Keratinocyte (primary cell): ENCODE results near the gene CDH16. TPM values are rescaled to one million over a fixed set of nuclear protein-coding genes. Genes with fewer than 3 reads are reported as not detected.

Experiments
- DNase-seq: peaks from one replicate; pipeline ENCODE4 v3.0.0-alpha.2; 2011; ENCODE audit warnings: low read depth, missing footprints, low spot score
- FAIRE-seq: peaks from 2 replicates; lab custom pipeline; 2011; peaks lifted over from hg19 to GRCh38; lab: Jason Lieb, UNC
- H2AFZ ChIP-seq: 2 replicates; pipeline ENCODE4 v1.6.0; 2012; ENCODE audit warnings: low read length, control low read depth, inconsistent platforms; ENCODE audit not compliant: control insufficient read depth
- H3K27ac ChIP-seq: 2 replicates; pipeline ENCODE4 v1.5.1; 2011; ENCODE audit warnings: low read length; ENCODE audit not compliant: control insufficient read depth, insufficient read depth
- H3K27me3 ChIP-seq: 3 replicates; pipeline ENCODE4 v1.6.0; 2011; ENCODE audit warnings: low read length; ENCODE audit not compliant: control insufficient read depth, insufficient read depth; ENCODE audit errors: extremely low read depth
- H3K36me3 ChIP-seq, 2 experiments: 2 replicates in 1 of 2; 3 replicates in 1 of 2; pipeline ENCODE4 v1.5.1; 2011; ENCODE audit warnings: low read length in 2 of 2, mild to moderate bottlenecking in 1 of 2; ENCODE audit not compliant: control insufficient read depth in 2 of 2, insufficient read depth in 2 of 2; ENCODE audit errors: extremely low read depth in 1 of 2
- H3K4me1 ChIP-seq: 3 replicates; pipeline ENCODE4 v1.5.1; 2011; ENCODE audit warnings: low read length; ENCODE audit not compliant: control insufficient read depth, insufficient read depth; ENCODE audit errors: extremely low read depth
- H3K4me2 ChIP-seq: 3 replicates; pipeline ENCODE4 v1.6.0; 2011; ENCODE audit warnings: low read depth, low read length; ENCODE audit not compliant: control insufficient read depth, insufficient read depth; ENCODE audit errors: extremely low read depth
- H3K4me3 ChIP-seq, 3 experiments: fragments of 200-600 bp in 1 of 3; sonication (generic) in 1 of 3; 2 replicates in 2 of 3; 3 replicates in 1 of 3; pipeline ENCODE4 v1.5.1; 2011 to 2016; ENCODE audit warnings: low read length in 3 of 3, mild to moderate bottlenecking in 3 of 3, control low read depth in 2 of 3, inconsistent platforms in 1 of 3, low read depth in 1 of 3, mixed read lengths in 1 of 3, mixed run types in 1 of 3, moderate library complexity in 1 of 3; ENCODE audit not compliant: control insufficient read depth in 2 of 3, insufficient read depth in 2 of 3; ENCODE audit errors: extremely low read depth in 1 of 3
- H3K79me2 ChIP-seq: 2 replicates; pipeline ENCODE4 v1.6.0; 2012; ENCODE audit warnings: low read length; ENCODE audit not compliant: control insufficient read depth, insufficient read depth
- H3K9ac ChIP-seq: 3 replicates; pipeline ENCODE4 v1.6.0; 2011; ENCODE audit warnings: low read length; ENCODE audit not compliant: control insufficient read depth, insufficient read depth; ENCODE audit errors: extremely low read depth
- H3K9me1 ChIP-seq: 3 replicates; pipeline ENCODE4 v1.6.0; 2011; ENCODE audit warnings: low read length; ENCODE audit not compliant: control insufficient read depth, insufficient read depth; ENCODE audit errors: extremely low read depth
- H3K9me3 ChIP-seq: 2 replicates; pipeline ENCODE4 v1.5.1; 2012; ENCODE audit warnings: low read depth, low read length; ENCODE audit not compliant: control insufficient read depth
- H4K20me1 ChIP-seq: 3 replicates; pipeline ENCODE4 v1.6.0; 2011; ENCODE audit warnings: low read length; ENCODE audit not compliant: control insufficient read depth, insufficient read depth; ENCODE audit errors: extremely low read depth
- EZH2 ChIP-seq: IDR thresholded peaks from one replicate; pipeline ENCODE4 v1.6.1; 2012; ENCODE audit warnings: inconsistent platforms, mild to moderate bottlenecking, low read length, moderate library complexity
- dilution Hi-C: fragments of 300-500 bp; cut with MboI; formaldehyde crosslinking; loops from one replicate; pipeline ENCODE4 v1.7.0; 2020; ENCODE audit warnings: low sequenced_read_pairs; ENCODE audit not compliant: extremely low pct_ligation_motif_present
- polyA plus RNA-seq, 5 experiments: library from polyadenylated mRNA; depleted of rRNA in 3 of 5; stranded (reverse) in 3 of 5; stranded (forward) in 1 of 5; unstranded in 1 of 5; fragments of >200 nt; gene quantifications; 1 replicate in 1 of 5; 2 replicates in 3 of 5; 3 replicates in 1 of 5; pipeline versions ENCODE4 v1.2.1 to v1.2.3, GENCODE V29; 2011 to 2012; ENCODE audit warnings: missing spikeins in 2 of 5, low read depth in 1 of 5, low replicate concordance in 1 of 5
- TF ChIP-seq, protein P1 (sequence below), 3 experiments: IDR thresholded peaks in 1 of 3; conservative IDR thresholded peaks in 1 of 3; optimal IDR thresholded peaks in 1 of 3; 2 replicates in 2 of 3; 3 replicates in 1 of 3; pipeline versions ENCODE3 to v1.5.1; 2011; ENCODE audit warnings: low read length in 3 of 3, mild to moderate bottlenecking in 3 of 3, moderate library complexity in 2 of 3, control low read depth in 1 of 3, inconsistent platforms in 1 of 3; ENCODE audit not compliant: insufficient read depth in 2 of 3; ENCODE audit errors: extremely low read depth in 1 of 3

The CDH16 gene
- polyA plus RNA-seq, 1 donor (not counting 4 experiments of a cell fraction or from before 2014, with no cell fraction given): 0.45 TPM

DNA sequence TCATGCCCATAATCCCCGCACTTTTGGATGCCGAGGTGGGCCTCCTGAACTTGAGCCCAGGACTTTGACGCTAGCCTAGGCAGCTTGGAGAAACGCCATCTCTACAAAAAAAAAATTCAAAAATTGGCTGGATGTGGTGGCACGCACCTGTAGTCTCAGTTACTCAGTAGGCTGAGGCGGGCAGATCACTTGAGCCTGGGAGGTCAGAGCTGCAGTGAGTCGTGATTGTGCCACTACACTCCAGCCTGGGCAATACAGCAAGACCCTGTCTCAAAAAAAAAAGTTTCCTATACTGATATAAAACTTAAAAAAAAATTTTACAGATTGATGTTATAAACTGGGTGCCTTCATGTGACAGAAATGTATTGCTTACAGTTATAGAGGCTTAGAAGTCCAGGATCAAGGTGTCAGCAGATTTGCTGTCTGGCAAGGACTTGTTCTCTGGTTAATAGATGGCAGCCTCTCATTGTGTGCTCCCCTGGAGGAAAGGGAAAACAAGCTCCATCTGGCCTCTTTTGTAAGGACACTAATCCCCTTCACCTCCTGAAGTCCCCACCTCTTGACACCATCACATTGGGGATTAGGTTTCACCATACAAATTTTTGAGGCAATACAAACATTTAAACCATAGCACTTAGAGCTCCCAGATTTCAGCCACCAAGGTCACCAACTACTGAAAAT, 33.9 kb upstream of the CDH16 start:
- no peaks in the 10 kb centered on the region for H3K79me2 ChIP-seq
- DNase-seq (no peak), FAIRE-seq (no peak)
- no peak overlapping the region for H3K9ac ChIP-seq
- H3K4me1 ChIP-seq: peaks cover 19% of the 10 kb centered on the region
- TF ChIP-seq, protein P1, sequence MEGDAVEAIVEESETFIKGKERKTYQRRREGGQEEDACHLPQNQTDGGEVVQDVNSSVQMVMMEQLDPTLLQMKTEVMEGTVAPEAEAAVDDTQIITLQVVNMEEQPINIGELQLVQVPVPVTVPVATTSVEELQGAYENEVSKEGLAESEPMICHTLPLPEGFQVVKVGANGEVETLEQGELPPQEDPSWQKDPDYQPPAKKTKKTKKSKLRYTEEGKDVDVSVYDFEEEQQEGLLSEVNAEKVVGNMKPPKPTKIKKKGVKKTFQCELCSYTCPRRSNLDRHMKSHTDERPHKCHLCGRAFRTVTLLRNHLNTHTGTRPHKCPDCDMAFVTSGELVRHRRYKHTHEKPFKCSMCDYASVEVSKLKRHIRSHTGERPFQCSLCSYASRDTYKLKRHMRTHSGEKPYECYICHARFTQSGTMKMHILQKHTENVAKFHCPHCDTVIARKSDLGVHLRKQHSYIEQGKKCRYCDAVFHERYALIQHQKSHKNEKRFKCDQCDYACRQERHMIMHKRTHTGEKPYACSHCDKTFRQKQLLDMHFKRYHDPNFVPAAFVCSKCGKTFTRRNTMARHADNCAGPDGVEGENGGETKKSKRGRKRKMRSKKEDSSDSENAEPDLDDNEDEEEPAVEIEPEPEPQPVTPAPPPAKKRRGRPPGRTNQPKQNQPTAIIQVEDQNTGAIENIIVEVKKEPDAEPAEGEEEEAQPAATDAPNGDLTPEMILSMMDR (optimal IDR thresholded peaks at IDR 0.05 in 1 of 3, IDR thresholded peaks at IDR 0.05 in 1 of 3, conservative IDR thresholded peaks at IDR 0.05 in 1 of 3; ENCODE audit: extremely low read depth in 1 of 3, insufficient read depth in 2 of 3, low read length in 3 of 3): no peak
- no peak for TF ChIP-seq EZH2
- H3K9me1 ChIP-seq: no peaks in the 10 kb centered on the region
- H4K20me1 ChIP-seq: no peaks in the 10 kb centered on the region
- no peak overlapping the region for H3K27ac ChIP-seq
- H2AFZ ChIP-seq: no peak overlapping the region
- dilution Hi-C loops: no loop called here
- H3K4me3 ChIP-seq: no peak overlapping the region
- no peak overlapping the region for H3K4me2 ChIP-seq
- H3K36me3 ChIP-seq: no peaks in the 10 kb centered on the region
- H3K27me3 ChIP-seq: no peaks in the 10 kb centered on the region
- no peaks in the 10 kb centered on the region for H3K9me3 ChIP-seq

DNA sequence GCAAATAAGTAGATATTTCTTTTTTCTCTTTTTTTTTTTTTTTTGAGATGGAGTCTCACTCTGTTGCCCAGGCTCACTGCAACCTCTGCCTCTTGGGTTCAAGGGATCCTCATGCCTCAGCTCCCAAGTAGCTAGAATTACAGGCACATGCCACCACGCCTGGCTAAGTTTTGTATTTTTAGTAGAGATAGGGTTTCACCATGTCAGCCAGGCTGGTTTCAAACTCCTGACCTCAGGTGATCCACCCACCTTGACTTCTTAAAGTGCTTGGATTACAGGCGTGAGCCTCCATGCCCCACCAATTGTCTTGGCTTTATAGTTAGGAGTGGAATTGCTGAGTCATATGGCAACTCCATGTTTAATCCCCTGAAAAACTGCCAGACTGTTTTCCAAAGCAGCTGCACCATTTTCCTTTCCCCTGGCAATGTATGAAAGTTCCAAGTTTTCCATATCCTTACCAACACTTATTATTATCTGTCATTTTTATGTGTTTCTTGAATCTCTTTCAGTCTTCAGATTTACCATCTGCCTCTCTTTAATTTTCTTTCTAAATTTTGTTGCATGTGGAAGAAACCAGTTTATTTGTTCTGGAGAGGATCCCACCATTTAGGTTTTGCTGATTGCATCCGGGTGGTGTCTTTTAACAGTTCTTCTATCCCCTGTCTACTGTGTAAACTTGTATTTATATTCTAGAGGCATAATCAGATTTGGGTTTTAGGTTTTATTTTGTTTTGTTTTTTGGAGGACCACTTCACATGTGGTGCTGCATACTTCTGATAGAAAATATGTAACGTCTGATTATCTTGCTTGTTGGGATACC, 32.5 kb upstream of the CDH16 start:
- Histone ChIP-seq H3K9ac (no peak overlapping the region), H3K9me1 (no peaks in the 10 kb centered on the region), H3K36me3 (no peaks in the 10 kb centered on the region), H2AFZ (no peak overlapping the region), H3K4me2 (no peak overlapping the region), H3K4me3 (no peak overlapping the region), H3K4me1 (peaks cover 22% of the 10 kb centered on the region), H4K20me1 (no peaks in the 10 kb centered on the region), H3K27ac (no peak overlapping the region), H3K9me3 (no peaks in the 10 kb centered on the region), H3K79me2 (no peaks in the 10 kb centered on the region), H3K27me3 (no peaks in the 10 kb centered on the region)
- FAIRE-seq: no peak
- dilution Hi-C loops: no loop called here
- DNase-seq: no peak
- TF ChIP-seq, protein P1 (optimal IDR thresholded peaks at IDR 0.05 in 1 of 3, IDR thresholded peaks at IDR 0.05 in 1 of 3, conservative IDR thresholded peaks at IDR 0.05 in 1 of 3; ENCODE audit: extremely low read depth in 1 of 3, insufficient read depth in 2 of 3, low read length in 3 of 3): no peak
- no peak for TF ChIP-seq EZH2
